Measurements from ENCODE around the gene FERD3L.

Gene FERD3L

DNA sequence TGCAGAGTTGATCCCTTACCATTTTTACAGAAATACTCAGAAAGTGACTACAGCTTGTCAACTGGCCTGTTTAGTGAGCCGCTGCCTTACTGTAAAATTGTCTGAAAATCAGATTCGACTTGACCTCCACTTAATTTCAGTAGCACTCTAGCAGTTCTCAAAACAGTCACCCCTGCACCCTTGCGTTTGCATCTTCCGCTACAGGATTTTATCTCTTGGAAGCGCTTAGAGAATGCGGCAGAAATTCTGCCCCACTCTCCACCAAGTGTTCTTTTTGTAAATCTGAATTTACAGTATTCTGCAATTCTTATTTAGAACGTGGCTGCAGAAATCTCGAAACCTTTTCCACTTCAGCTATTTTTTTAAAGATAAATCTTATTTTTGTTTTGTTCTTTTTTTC, 25.8 kb downstream of the FERD3L start:
- no peak overlapping the region for H3K9ac ChIP-seq (ENCODE audit: low read depth, low read length, poor library complexity)
- H2AK5ac ChIP-seq (ENCODE audit: low read depth, low read length): no peak overlapping the region
- no peaks in the 10 kb centered on the region for H3K36me3 ChIP-seq (replicated peaks in 1 of 2; ENCODE audit: control insufficient read depth in 2 of 2, insufficient read depth in 2 of 2, low read length in 2 of 2)
- no peak overlapping the region for H3K14ac ChIP-seq (ENCODE audit: low read length)
- no peak overlapping the region for H3K4me2 ChIP-seq (ENCODE audit: insufficient read depth, low read length, poor library complexity, severe bottlenecking)
- no peak overlapping the region for H3K18ac ChIP-seq (ENCODE audit: low read length)
- DNase-seq (ENCODE audit: low spot score): no peak
- no CpG with 5 or more reads among the region's 8 CpGs for WGBS, 2 donors (ENCODE audit: extremely low coverage in 2 of 2, insufficient read length in 2 of 2, insufficient replicate concordance in 1 of 2)
- no peak overlapping the region for H3K4ac ChIP-seq (ENCODE audit: low read length)
- H2AFZ ChIP-seq (ENCODE audit: low read length): no peak overlapping the region
- peaks cover 21 to 64% (median 52%) of the 10 kb centered on the region in 3 experiments for H3K27me3 ChIP-seq (ENCODE audit: control insufficient read depth in 3 of 3, insufficient read depth in 3 of 3, low read depth in 1 of 3, low read length in 3 of 3)
- no peaks in the 10 kb centered on the region for H3K79me1 ChIP-seq (ENCODE audit: low read depth, low read length)
- H2BK15ac ChIP-seq (ENCODE audit: low read length): no peak overlapping the region
- H3K4me1 ChIP-seq (ENCODE audit: control insufficient read depth in 2 of 2, insufficient read depth in 1 of 2, low read depth in 1 of 2, low read length in 2 of 2): peaks cover 0 to 10% of the 10 kb centered on the region in 2 donors
- H3K23ac ChIP-seq (ENCODE audit: low read depth, low read length, poor library complexity): no peak overlapping the region
- H3K9me3 ChIP-seq (replicated peaks in 1 of 2; ENCODE audit: control insufficient read depth in 2 of 2, insufficient read depth in 1 of 2, low read depth in 1 of 2, low read length in 2 of 2): no peaks in the 10 kb centered on the region
- no peak overlapping the region for H2BK5ac ChIP-seq (ENCODE audit: low read length)
- H4K91ac ChIP-seq (ENCODE audit: low read depth, low read length, poor library complexity): no peak overlapping the region
- H3K4me3 ChIP-seq (ENCODE audit: low read length in 2 of 2): no peak overlapping the region
- no peak overlapping the region for H2BK120ac ChIP-seq (ENCODE audit: low read depth, low read length)
- no peak overlapping the region for H2BK12ac ChIP-seq (ENCODE audit: low read length)
- H3K27ac ChIP-seq (replicated peaks; ENCODE audit: low read length): no peak overlapping the region
- no peak overlapping the region for H4K8ac ChIP-seq (ENCODE audit: low read depth, low read length)

- Histone ChIP-seq H2BK15ac (ENCODE audit: low read length) (no peak overlapping the region), H2AK5ac (ENCODE audit: low read depth, low read length) (no peak overlapping the region), H3K27me3 (ENCODE audit: control insufficient read depth in 3 of 3, insufficient read depth in 3 of 3, low read depth in 1 of 3, low read length in 3 of 3) (peaks cover 21 to 70% (median 56%) of the 10 kb centered on the region in 3 experiments), H2BK5ac (ENCODE audit: low read length) (no peak overlapping the region), H3K18ac (ENCODE audit: low read length) (no peak overlapping the region), H3K4ac (ENCODE audit: low read length) (no peak overlapping the region), H3K9ac (ENCODE audit: low read depth, low read length, poor library complexity) (no peak overlapping the region), H4K8ac (ENCODE audit: low read depth, low read length) (no peak overlapping the region), H4K91ac (ENCODE audit: low read depth, low read length, poor library complexity) (no peak overlapping the region), H3K4me3 (ENCODE audit: low read length in 2 of 2) (no peak overlapping the region), H3K23ac (ENCODE audit: low read depth, low read length, poor library complexity) (no peak overlapping the region), H3K79me1 (ENCODE audit: low read depth, low read length) (no peaks in the 10 kb centered on the region), H3K27ac (replicated peaks; ENCODE audit: low read length) (no peak overlapping the region), H3K4me1 (ENCODE audit: control insufficient read depth in 2 of 2, insufficient read depth in 1 of 2, low read depth in 1 of 2, low read length in 2 of 2) (peaks cover 0 to 10% of the 10 kb centered on the region in 2 donors), H3K9me3 (replicated peaks in 1 of 2; ENCODE audit: control insufficient read depth in 2 of 2, insufficient read depth in 1 of 2, low read depth in 1 of 2, low read length in 2 of 2) (no peaks in the 10 kb centered on the region), H3K36me3 (replicated peaks in 1 of 2; ENCODE audit: control insufficient read depth in 2 of 2, insufficient read depth in 2 of 2, low read length in 2 of 2) (no peaks in the 10 kb centered on the region), H2BK12ac (ENCODE audit: low read length) (no peak overlapping the region), H3K14ac (ENCODE audit: low read length) (no peak overlapping the region), H2AFZ (ENCODE audit: low read length) (peak overlapping the region; percentile 94), H2BK120ac (ENCODE audit: low read depth, low read length) (no peak overlapping the region), H3K4me2 (ENCODE audit: insufficient read depth, low read length, poor library complexity, severe bottlenecking) (no peak overlapping the region)
- no CpG with 5 or more reads among the region's 28 CpGs for WGBS, 2 donors (ENCODE audit: extremely low coverage in 2 of 2, insufficient read length in 2 of 2, insufficient replicate concordance in 1 of 2)
- DNase-seq (ENCODE audit: low spot score): no peak
These were observed 26.4 kb downstream of the FERD3L start for GRCh38 chr7:19118636-19119371.

GRCh38 chr7:19117870-19118608, 27.2 kb downstream of the FERD3L start:
- no peak for DNase-seq (ENCODE audit: low spot score)
- Histone ChIP-seq H2BK12ac (ENCODE audit: low read length) (no peak overlapping the region), H3K4me1 (ENCODE audit: control insufficient read depth in 2 of 2, insufficient read depth in 1 of 2, low read depth in 1 of 2, low read length in 2 of 2) (peaks cover 0 to 10% of the 10 kb centered on the region in 2 donors), H3K27me3 (ENCODE audit: control insufficient read depth in 3 of 3, insufficient read depth in 3 of 3, low read depth in 1 of 3, low read length in 3 of 3) (peaks cover 21 to 77% (median 58%) of the 10 kb centered on the region in 3 experiments), H2BK5ac (ENCODE audit: low read length) (no peak overlapping the region), H3K14ac (ENCODE audit: low read length) (peak overlapping the region; percentile 82), H3K79me1 (ENCODE audit: low read depth, low read length) (no peaks in the 10 kb centered on the region), H2AFZ (ENCODE audit: low read length) (peak overlapping the region; percentile 94), H2AK5ac (ENCODE audit: low read depth, low read length) (no peak overlapping the region), H2BK15ac (ENCODE audit: low read length) (no peak overlapping the region), H3K4me2 (ENCODE audit: insufficient read depth, low read length, poor library complexity, severe bottlenecking) (peak overlapping the region; percentile 93), H3K9me3 (replicated peaks in 1 of 2; ENCODE audit: control insufficient read depth in 2 of 2, insufficient read depth in 1 of 2, low read depth in 1 of 2, low read length in 2 of 2) (no peaks in the 10 kb centered on the region), H4K91ac (ENCODE audit: low read depth, low read length, poor library complexity) (no peak overlapping the region), H3K23ac (ENCODE audit: low read depth, low read length, poor library complexity) (no peak overlapping the region), H3K4me3 (ENCODE audit: low read length in 2 of 2) (peak overlapping the region; percentile 65 to 71), H3K9ac (ENCODE audit: low read depth, low read length, poor library complexity) (no peak overlapping the region), H2BK120ac (ENCODE audit: low read depth, low read length) (no peak overlapping the region), H3K4ac (ENCODE audit: low read length) (no peak overlapping the region), H3K27ac (replicated peaks; ENCODE audit: low read length) (no peak overlapping the region), H3K18ac (ENCODE audit: low read length) (peak overlapping the region; percentile 76), H4K8ac (ENCODE audit: low read depth, low read length) (no peak overlapping the region), H3K36me3 (replicated peaks in 1 of 2; ENCODE audit: control insufficient read depth in 2 of 2, insufficient read depth in 2 of 2, low read length in 2 of 2) (no peaks in the 10 kb centered on the region)
- no CpG with 5 or more reads among the region's 51 CpGs for WGBS, 2 donors (ENCODE audit: extremely low coverage in 2 of 2, insufficient read length in 2 of 2, insufficient replicate concordance in 1 of 2)

Measured in neuronal stem cell (in vitro differentiated cells).